H1 (cell line): ENCODE results near the gene UHMK1.
"Not testable (repeated sequence)": the region's sequence is repeated elsewhere in the genome, so short reads cannot be mapped to it uniquely, and the experiment has no call there.

Experiments used
- EGR1 ChIP-seq: IDR thresholded peaks from 2 replicates; pipeline ENCODE4 v1.6.1; 2011; ENCODE audit warnings: low read depth, low read length, borderline replicate concordance
- EZH2 ChIP-seq: fragments of 200-600 bp; sonication (generic); IDR thresholded peaks from 2 replicates; pipeline ENCODE4 v1.7.1; 2012; ENCODE audit warnings: low read depth, mild to moderate bottlenecking, moderate library complexity, low read length, inconsistent platforms; ENCODE audit not compliant: severe bottlenecking
- GABPA ChIP-seq: IDR thresholded peaks from 2 replicates; pipeline ENCODE4 v1.6.1; 2011; ENCODE audit warnings: mild to moderate bottlenecking, low read length, moderate library complexity, borderline replicate concordance; ENCODE audit not compliant: insufficient read depth
- POLR2A ChIP-seq, 2 experiments: IDR thresholded peaks; 1 replicate in 1 of 2; 2 replicates in 1 of 2; pipeline ENCODE4 v1.6.1; 2011; ENCODE audit warnings: low read depth in 2 of 2, low read length in 2 of 2, mild to moderate bottlenecking in 2 of 2; ENCODE audit errors: control extremely low read depth in 1 of 2
- RFX5 ChIP-seq: IDR thresholded peaks from 2 replicates; pipeline ENCODE4 v1.6.1; 2011; ENCODE audit warnings: low read depth, low read length, improper control_type of control experiment, borderline replicate concordance
- TF ChIP-seq, protein P1 (sequence below), 3 experiments: IDR thresholded peaks; 1 replicate in 2 of 3; 2 replicates in 1 of 3; pipeline versions ENCODE4 v1.5.1 to v1.6.1; 2011; ENCODE audit warnings: low read length in 3 of 3, mild to moderate bottlenecking in 3 of 3, inconsistent platforms in 2 of 3, low read depth in 1 of 3, moderate library complexity in 1 of 3; ENCODE audit not compliant: insufficient read depth in 1 of 3; ENCODE audit errors: control extremely low read depth in 1 of 3

GRCh38 chr1:162571121-162571520, 73.5 kb downstream of the UHMK1 start:
- TF ChIP-seq GABPA; RFX5; EGR1; EZH2; POLR2A (IDR thresholded peaks at IDR 0.05; ENCODE audit: control extremely low read depth in 1 of 2, low read depth in 2 of 2, low read length in 2 of 2): not testable (repeated sequence)
- TF ChIP-seq, protein P1, sequence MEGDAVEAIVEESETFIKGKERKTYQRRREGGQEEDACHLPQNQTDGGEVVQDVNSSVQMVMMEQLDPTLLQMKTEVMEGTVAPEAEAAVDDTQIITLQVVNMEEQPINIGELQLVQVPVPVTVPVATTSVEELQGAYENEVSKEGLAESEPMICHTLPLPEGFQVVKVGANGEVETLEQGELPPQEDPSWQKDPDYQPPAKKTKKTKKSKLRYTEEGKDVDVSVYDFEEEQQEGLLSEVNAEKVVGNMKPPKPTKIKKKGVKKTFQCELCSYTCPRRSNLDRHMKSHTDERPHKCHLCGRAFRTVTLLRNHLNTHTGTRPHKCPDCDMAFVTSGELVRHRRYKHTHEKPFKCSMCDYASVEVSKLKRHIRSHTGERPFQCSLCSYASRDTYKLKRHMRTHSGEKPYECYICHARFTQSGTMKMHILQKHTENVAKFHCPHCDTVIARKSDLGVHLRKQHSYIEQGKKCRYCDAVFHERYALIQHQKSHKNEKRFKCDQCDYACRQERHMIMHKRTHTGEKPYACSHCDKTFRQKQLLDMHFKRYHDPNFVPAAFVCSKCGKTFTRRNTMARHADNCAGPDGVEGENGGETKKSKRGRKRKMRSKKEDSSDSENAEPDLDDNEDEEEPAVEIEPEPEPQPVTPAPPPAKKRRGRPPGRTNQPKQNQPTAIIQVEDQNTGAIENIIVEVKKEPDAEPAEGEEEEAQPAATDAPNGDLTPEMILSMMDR (IDR thresholded peaks at IDR 0.05; ENCODE audit: control extremely low read depth in 1 of 3, insufficient read depth in 1 of 3, low read depth in 1 of 3, low read length in 3 of 3) = not testable (repeated sequence)
